Hepatocyte (in vitro differentiated cells): Measurements from ENCODE around the gene MYBPH. TPM values are rescaled to one million over a fixed set of nuclear protein-coding genes. Genes with fewer than 3 reads are reported as not detected.

Experiments
- DNase-seq: peaks from one replicate; pipeline ENCODE4 v3.0.0-alpha.2; 2016; ENCODE audit warnings: low spot score
- H2AFZ ChIP-seq: fragments of 200-600 bp; sonication (generic); 2 replicates; pipeline ENCODE4 v1.6.0; 2016; ENCODE audit warnings: antibody characterized with exemption, mild to moderate bottlenecking
- H3K27ac ChIP-seq: fragments of 200-600 bp; sonication (generic); 2 replicates; pipeline ENCODE4 v1.5.1; 2016; ENCODE audit warnings: mild to moderate bottlenecking
- H3K27me3 ChIP-seq: fragments of 200-600 bp; sonication (generic); 2 replicates; pipeline ENCODE4 v1.6.1; 2016
- H3K36me3 ChIP-seq: fragments of 200-600 bp; sonication (generic); replicated peaks from 2 replicates; pipeline ENCODE4 v1.5.1; 2016; ENCODE audit warnings: low read depth; ENCODE audit not compliant: insufficient read depth
- H3K4me1 ChIP-seq: fragments of 200-600 bp; sonication (generic); 2 replicates; pipeline ENCODE4 v1.5.1; 2016; ENCODE audit warnings: mild to moderate bottlenecking, moderate library complexity; ENCODE audit not compliant: insufficient read depth
- H3K4me2 ChIP-seq: fragments of 200-600 bp; sonication (generic); 2 replicates; pipeline ENCODE4 v1.6.0; 2016
- H3K4me3 ChIP-seq: fragments of 200-600 bp; sonication (generic); 2 replicates; pipeline ENCODE4 v1.5.1; 2016; ENCODE audit warnings: mild to moderate bottlenecking
- H3K79me2 ChIP-seq: fragments of 200-600 bp; sonication (generic); 2 replicates; pipeline ENCODE4 v1.6.0; 2017; ENCODE audit warnings: mild to moderate bottlenecking
- H3K9me2 ChIP-seq: fragments of 200-600 bp; sonication (generic); replicated peaks from 2 replicates; pipeline ENCODE4 v1.6.0; 2017; ENCODE audit warnings: mild to moderate bottlenecking; ENCODE audit not compliant: insufficient read depth
- H3K9me3 ChIP-seq: fragments of 200-600 bp; sonication (generic); 2 replicates; pipeline ENCODE4 v1.5.1; 2016; ENCODE audit warnings: low read depth, mild to moderate bottlenecking
- H4K20me1 ChIP-seq: fragments of 200-600 bp; sonication (generic); 2 replicates; pipeline ENCODE4 v1.6.0; 2016; ENCODE audit warnings: mild to moderate bottlenecking; ENCODE audit not compliant: insufficient read depth, poor library complexity, severe bottlenecking
- CTCF ChIP-seq: fragments of 200-600 bp; sonication (generic); IDR thresholded peaks from 2 replicates; pipeline ENCODE4 v1.5.1; 2016; ENCODE audit warnings: antibody characterized with exemption, mild to moderate bottlenecking; ENCODE audit not compliant: poor library complexity
- EZH2 ChIP-seq: fragments of 200-600 bp; sonication (generic); IDR thresholded peaks from 2 replicates; pipeline ENCODE4 v1.6.1; 2016; ENCODE audit warnings: antibody characterized with exemption, mild to moderate bottlenecking, borderline replicate concordance
- EZH2phosphoT487 ChIP-seq: fragments of 200-600 bp; sonication (generic); IDR thresholded peaks from one replicate; pipeline ENCODE4 v1.6.1; 2018; ENCODE audit warnings: antibody characterized with exemption, mild to moderate bottlenecking, low read depth, moderate library complexity; ENCODE audit not compliant: unreplicated experiment, severe bottlenecking
- WGBS: methylation state at CpG from one replicate; pipeline ENCODE4 v1.1.6; 2016; ENCODE audit warnings: low lambda C conversion rate; ENCODE audit errors: missing lambda C conversion rate; 5-methylcytosine and 5-hydroxymethylcytosine counted together
- polyA plus RNA-seq: library from polyadenylated mRNA; unstranded; fragments of >200 nt; fragmentation: Nextera tagmentation; extraction: Ambion mirVana; gene quantifications from 2 replicates; pipeline ENCODE4 v1.2.1, GENCODE V29; 2016
- total RNA-seq: library from RNA; depleted of rRNA; stranded (reverse); fragments of >200 nt; gene quantifications from 2 replicates; pipeline ENCODE4 v1.2.3, GENCODE V29; 2014

MYBPH gene
- total and polyA plus RNA-seq, 2 experiments from 2014 or later: 0.70 TPM; not detected in 1

- H3K4me3 ChIP-seq: no peak overlapping the region
- no peak for TF ChIP-seq CTCF
- TF ChIP-seq EZH2phosphoT487: no peak
- no peak for TF ChIP-seq EZH2
- no peak overlapping the region for H2AFZ ChIP-seq
- no peak overlapping the region for H3K27ac ChIP-seq
- H4K20me1 ChIP-seq: no peaks in the 10 kb centered on the region
- H3K9me2 ChIP-seq: no peaks in the 10 kb centered on the region
- peaks cover 13% of the 10 kb centered on the region for H3K4me1 ChIP-seq
- peak overlapping the region; percentile 90 for H3K4me2 ChIP-seq
- WGBS: 91% methylated on average over 29 of the region's 29 CpGs
- DNase-seq: peak; percentile 4
- H3K9me3 ChIP-seq: no peaks in the 10 kb centered on the region
- no peaks in the 10 kb centered on the region for H3K36me3 ChIP-seq
- H3K79me2 ChIP-seq: no peaks in the 10 kb centered on the region
- H3K27me3 ChIP-seq: peaks cover 15% of the 10 kb centered on the region
Observed at GRCh38 chr1:203128716-203129500, 46.7 kb downstream of the MYBPH start.

GRCh38 chr1:203128431-203128715, 47.3 kb downstream of the MYBPH start:
- H3K27ac ChIP-seq: no peak overlapping the region
- no peaks in the 10 kb centered on the region for H3K36me3 ChIP-seq
- no peak for TF ChIP-seq CTCF
- no peak for TF ChIP-seq EZH2
- no peak for TF ChIP-seq EZH2phosphoT487
- H4K20me1 ChIP-seq: no peaks in the 10 kb centered on the region
- H3K4me1 ChIP-seq: peaks cover 13% of the 10 kb centered on the region
- peak overlapping the region; percentile 90 for H3K4me2 ChIP-seq
- no peaks in the 10 kb centered on the region for H3K9me3 ChIP-seq
- peaks cover 20% of the 10 kb centered on the region for H3K27me3 ChIP-seq
- no peaks in the 10 kb centered on the region for H3K9me2 ChIP-seq
- H3K79me2 ChIP-seq: no peaks in the 10 kb centered on the region
- WGBS: 3% methylated on average over 7 of the region's 7 CpGs
- H2AFZ ChIP-seq: no peak overlapping the region
- DNase-seq: no peak
- no peak overlapping the region for H3K4me3 ChIP-seq

- Histone ChIP-seq H3K27me3 (peaks cover 25% of the 10 kb centered on the region), H3K9me2 (no peaks in the 10 kb centered on the region), H3K4me1 (peaks cover 13% of the 10 kb centered on the region), H3K36me3 (no peaks in the 10 kb centered on the region), H3K4me2 (peak within 1 kb of the TSS; percentile 90), H3K27ac (no peak within 1 kb of the TSS), H3K4me3 (peak within 1 kb of the TSS; percentile 15), H2AFZ (peak within 1 kb of the TSS; percentile 72), H3K79me2 (no peaks in the 10 kb centered on the region), H3K9me3 (no peaks in the 10 kb centered on the region), H4K20me1 (no peaks in the 10 kb centered on the region)
- no peak for TF ChIP-seq EZH2phosphoT487
- no peak for TF ChIP-seq EZH2
- TF ChIP-seq CTCF: peak; percentile 24
- under 1% methylated on average over 35 of the region's 51 CpGs for WGBS
- DNase-seq: peak; percentile 89
Observed at GRCh38 chr1:203127666-203128430, 47.8 kb downstream of the MYBPH start, which contains the start of gene ADORA1. TSS of gene ADORA1 (plus strand) at chr1:203127726. CDS start at chr1:203128842, 1,116 bp downstream.
